ENCODE measurements around the gene CLIC4.

- TF ChIP-seq POLR2AphosphoS5 (IDR thresholded peaks at IDR 0.05): no peak
- no peak for TF ChIP-seq POLR2A (IDR thresholded peaks at IDR 0.05)
- TF ChIP-seq CTCF (IDR thresholded peaks at IDR 0.05): no peak
Observed at GRCh38 chr1:24721533-24721932, 23.7 kb upstream of the CLIC4 start.
